Measurements from ENCODE around the gene RHOV.
A peak's percentile ranks its signal among the peaks of the same experiment; 100 is the strongest.
"Not testable (repeated sequence)": the region's sequence is repeated elsewhere in the genome, so short reads cannot be mapped to it uniquely, and the experiment has no call there.

The RHOV gene

DNA sequence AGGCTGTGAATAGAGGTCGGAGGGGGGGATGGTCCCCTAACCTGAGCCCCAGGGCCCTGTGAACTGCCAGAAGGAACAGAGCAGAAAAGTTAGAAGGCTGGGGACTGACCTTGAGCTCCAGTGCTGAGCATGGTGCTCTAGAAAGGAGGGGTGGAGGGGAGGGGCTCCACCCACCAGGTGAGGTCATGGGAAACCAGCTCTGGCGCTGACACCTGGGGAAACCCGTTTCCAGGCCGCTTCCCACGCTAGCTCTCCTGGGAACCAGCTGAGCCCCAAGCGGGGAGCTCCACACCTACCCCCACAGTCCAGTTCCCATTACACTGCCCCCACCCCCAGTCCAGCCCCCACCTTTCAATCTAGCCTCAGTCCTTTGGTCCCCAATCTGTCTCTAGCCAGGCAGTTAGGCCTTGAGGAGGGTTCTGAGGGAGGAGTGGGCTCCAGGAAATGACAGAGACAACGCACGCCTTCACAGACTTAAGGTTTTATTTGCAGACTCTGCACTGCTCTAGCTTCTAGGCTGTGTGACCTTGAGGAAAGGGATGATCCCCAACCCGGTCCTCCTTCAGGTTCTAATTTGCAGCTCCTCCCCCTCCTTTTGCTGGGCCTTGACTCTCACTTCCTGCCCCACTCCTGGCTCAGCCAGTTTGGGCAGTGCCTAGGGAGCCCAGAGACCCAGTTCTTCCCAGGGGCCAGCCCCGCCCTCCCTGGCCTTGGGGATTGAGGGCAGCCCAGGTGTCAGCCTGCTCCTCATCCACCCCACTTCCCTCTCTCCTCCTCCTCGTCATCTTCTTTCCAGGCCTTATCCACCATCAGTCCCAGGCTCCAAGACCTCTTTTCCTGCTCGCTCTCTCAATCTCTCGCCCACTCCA, 2.1 kb downstream of the RHOV start:
- DNase-seq: peak; percentile 15

DNA sequence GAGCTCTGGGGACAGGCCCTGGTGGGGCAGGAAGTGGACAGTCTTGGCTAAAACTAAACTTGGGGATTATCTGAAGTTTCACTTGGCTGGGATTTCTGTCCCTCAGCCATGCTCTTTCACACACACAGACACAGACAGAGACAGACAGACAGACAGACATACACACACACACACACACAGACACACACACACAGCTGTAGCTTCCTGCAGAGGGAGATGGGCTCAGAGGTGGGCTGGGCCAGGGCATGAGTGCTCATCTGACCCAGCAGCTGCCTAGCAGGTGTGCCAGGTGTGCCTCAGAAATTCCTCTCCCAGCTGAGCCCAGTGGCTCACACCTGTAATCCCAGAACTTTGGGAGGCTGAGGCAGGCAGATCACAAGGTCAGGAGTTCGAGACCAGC, 3.3 kb downstream of the RHOV start:
- no peak for DNase-seq

DNA sequence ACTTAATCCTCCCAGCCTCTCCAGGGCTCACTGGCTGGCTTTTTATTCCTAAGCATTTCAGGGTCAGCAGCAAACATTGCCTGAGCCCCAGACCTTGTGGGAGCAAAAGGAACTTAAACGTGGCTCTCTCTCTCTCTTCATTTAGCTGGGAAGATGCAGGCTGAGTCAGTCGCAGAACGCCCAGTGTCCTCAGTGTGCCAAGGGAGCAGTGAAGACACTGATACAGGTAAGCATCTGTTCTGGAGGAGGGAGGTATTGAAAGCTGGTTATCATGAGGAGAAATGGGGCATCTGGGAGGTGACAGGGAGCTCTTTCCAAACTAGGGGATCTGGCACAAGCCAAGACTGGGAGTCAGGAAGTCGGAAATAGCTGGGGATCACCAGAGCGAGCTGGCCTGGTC, 4.3 kb downstream of the RHOV start:
- DNase-seq: no peak

DNA sequence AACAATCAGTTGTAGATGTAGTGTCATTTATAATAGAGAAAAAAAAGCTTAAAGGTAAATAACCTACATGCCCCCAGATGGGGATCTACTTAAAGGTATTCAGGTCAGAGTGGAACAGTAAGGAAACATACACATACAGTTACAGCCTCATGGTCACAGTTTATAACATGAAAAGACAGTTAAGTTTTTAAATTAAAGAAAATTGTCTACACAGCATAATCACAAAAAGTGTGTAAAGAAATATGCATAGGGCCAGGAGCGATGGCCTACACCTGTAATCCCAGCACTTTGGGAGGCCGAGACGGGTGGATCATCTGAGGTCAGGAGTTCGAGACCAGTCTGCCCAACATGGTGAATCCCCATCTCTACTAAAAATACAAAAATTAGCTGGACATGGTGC, 6.8 kb downstream of the RHOV start:
- no peak for DNase-seq

DNA sequence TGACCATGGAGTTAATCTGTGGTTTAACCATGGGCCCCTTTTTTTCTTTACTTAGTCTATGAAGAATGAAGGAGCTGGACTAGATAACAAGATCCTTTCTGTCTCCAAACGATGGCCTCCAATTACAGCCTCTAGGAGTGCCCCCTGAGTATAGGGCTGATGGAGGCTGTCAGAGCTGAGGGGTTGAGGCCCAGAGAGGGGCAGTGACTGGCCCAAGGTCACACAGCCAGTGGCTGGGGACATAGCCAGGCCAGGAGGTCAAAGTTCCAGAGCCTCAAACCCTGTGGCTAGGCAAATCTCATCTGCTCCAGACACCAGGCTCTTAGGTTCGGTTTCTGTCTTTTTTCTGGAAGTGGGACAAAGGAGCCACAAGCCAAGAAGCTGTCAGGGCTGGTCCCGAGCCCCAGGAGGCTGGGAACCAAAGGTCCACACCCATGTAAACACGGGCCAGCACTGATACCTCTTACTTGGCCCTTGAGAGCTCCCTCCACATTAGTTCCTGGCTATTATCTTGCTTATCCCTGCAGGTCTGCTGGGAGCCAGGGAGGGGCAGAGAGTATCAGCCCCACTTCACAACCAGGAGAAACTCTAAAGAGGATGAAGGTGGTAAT, 10.3 kb downstream of the RHOV start:
- DNase-seq: no peak

DNA sequence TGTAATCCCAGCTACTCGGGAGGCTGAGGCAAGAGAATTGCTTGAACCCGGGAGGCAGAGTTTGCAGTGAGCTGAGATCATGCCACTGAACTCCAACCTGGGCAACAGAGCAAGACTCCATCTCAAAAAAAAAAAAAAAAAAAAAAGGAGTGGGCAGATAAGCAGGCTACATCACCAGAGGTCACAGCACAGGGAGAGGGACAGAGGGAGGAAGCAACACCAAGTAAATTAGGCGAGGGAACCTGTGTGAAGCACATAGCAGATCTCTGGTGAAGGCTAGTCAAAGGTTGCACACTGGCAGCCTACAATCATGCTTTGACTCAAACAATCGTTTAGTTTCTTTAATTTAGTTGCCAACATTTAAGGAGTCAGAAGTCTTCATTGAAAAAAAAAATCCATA, 12.9 kb downstream of the RHOV start:
- not testable (repeated sequence) for DNase-seq

DNA sequence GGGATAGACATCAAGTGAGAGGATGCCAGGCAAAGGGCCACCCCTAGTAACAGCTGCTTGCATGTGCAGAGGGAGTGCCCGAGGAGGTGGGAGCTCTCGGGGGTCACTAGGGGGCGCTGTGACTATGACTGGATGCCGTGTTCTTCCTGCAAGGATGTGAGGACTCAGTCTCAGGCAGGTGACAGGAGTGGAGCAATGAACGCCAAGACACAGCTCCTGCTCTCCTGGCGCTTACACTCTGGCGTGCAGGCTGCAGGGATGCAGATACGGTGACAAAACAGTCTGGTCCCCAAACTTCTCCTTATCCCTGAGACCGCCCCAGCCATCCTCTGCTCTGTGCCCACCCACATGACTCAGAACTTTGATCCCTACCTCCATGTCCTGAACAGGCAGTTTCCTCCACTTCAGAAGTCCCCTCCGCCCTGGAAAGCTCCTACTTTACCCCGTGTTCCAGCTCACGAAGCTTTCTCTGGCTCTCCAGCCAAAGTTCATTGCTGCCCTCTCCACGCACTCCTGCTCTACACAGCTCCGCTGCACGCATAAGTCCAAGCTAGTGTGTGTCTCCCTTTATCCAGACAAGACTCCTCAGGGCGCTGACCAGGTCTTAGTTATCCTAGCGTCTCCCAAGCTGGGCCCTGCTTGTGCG, 14.7 kb downstream of the RHOV start:
- peak; percentile 66 for DNase-seq

DNA sequence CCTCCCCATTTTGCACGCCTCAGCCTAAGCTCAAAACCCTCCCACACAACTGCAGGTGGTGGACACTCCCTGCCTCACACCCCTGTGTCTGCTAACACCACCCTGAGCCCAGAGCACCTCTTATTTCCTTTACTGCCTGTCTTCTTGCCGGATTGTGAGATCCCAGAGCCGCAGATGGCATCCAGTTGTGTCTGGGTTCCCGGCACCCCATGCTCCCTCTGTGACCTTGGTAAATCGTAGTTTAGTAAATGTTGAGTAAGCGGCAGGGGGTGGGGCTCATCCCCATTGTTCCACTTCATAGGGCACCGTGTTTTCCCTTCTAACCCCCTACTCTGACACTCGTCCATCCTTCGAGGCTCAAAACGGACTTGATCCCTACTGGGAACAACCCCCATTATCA, 15.3 kb downstream of the RHOV start:
- DNase-seq: no peak

DNA sequence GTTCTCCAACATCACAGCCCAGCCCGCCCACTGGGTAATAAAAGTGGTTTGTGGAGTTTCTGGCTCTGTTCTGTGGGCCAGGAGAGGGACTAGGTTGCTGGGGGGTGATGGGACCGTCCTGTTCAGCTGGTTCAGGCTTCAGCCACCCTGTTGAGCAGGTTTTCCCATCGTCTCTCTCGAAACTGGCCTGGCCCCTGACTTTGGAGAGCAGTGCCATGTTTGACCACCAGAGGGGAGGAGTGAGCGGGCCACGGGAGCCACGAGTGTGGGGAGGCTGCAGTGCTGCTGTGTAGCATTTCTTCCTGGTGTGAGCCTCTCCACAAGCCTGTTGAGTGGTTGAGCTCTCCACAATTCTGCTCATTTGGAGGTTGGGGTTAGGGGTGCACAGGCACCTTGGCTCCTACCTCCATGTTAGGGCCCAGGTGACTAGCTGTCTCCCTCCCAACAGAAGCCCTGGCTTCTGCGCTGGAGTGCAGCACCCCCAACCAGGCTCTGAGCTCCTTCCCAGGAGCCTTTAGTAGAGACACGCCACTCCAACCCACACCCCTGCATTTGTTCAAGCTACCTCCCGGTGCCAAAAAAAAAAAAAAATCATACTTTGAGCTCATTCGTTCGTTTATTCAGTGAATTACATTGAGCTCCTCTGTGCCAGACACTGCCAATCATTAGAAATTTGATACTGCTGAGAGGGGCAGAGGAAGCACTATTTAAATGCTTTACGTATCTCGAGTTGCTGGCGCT, 16.3 kb downstream of the RHOV start:
- peak; percentile 62 for DNase-seq

DNA sequence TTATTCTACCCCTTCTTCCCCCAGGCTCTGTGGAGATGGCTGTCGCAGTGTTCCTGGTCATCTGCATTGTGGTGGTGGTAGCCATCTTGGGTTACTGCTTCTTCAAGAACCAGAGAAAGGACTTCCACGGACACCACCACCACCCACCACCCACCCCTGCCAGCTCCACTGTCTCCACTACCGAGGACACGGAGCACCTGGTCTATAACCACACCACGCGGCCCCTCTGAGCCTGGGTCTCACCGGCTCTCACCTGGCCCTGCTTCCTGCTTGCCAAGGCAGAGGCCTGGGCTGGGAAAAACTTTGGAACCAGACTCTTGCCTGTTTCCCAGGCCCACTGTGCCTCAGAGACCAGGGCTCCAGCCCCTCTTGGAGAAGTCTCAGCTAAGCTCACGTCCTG, 17.3 kb downstream of the RHOV start:
- no peak for DNase-seq

DNA sequence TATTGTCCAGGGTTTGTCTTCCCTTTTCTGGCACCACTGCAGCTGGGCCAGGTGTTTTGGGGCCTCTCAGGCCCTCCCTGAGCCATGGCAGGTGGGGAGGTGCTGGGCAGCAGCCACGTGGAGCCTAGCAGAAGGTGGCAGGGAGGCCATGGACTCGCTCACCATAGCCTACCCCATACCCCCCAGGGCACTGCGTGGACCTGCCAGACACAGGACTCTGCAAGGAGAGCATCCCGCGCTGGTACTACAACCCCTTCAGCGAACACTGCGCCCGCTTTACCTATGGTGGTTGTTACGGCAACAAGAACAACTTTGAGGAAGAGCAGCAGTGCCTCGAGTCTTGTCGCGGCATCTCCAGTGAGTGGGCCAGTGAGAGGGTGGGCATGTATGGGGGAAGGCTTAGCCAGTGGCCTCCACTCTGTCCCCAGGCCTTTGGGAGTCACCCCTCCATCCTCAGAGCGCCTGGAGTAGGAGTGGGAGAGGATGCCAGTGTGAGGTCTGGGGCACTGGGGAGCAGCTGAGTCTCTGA, 18.3 kb downstream of the RHOV start:
- no peak for DNase-seq

DNA sequence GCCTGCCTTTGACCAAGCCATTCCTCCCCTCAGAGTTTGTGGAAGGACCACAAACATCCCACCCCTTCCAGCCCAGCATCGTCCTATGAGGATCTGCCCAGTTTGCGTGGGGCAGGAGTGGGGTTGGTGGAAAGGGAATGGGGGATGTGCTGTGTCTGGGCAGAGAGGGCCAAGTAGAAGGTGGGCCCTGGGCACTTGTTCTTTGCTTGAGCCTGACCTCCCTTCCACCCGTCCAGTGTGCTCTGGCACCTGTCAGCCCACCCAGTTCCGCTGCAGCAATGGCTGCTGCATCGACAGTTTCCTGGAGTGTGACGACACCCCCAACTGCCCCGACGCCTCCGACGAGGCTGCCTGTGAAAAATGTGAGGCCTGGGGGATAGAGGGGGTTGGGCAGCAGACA, 19.9 kb downstream of the RHOV start:
- no peak for DNase-seq

DNA sequence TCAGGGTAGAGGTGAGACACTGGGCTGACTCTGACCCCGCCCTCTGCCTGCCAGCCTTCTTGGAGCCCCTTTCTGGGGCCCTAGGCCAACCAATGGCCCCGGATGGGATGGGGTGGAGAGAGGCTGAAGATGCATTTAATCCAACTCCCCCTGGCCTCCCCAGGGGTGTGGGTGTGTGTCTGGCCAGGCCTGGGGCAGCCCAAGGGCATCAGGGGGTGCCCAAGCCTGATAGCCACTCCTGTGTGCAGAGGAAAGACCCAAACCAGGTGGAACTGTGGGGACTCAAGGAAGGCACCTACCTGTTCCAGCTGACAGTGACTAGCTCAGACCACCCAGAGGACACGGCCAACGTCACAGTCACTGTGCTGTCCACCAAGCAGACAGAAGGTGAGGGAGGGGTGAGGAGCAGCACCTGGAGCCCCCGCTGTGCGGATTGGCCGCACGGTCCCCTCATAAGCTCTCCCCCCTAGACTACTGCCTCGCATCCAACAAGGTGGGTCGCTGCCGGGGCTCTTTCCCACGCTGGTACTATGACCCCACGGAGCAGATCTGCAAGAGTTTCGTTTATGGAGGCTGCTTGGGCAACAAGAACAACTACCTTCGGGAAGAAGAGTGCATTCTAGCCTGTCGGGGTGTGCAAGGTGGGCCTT, 20.7 kb downstream of the RHOV start:
- DNase-seq: no peak

DNA sequence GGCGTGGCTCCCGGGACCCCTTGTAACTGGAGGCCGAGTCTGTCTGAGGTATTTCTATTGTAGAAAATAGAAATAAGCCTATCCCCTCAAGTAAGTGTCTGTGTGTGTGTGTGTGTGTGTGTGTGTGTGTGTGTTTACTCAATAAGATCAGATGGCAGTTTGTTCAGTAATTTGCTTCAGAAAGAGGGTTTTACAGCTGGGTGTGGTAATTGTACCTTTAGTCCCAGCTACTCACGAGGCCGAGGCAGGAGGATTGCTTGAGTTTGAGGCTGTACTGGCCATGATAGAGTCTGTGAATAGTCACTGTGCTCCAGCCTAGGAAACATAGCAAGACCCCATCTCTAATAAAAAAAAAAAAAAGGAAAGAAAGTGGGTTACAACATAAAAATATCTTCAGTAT, 21.5 kb downstream of the RHOV start:
- no peak for DNase-seq

DNA sequence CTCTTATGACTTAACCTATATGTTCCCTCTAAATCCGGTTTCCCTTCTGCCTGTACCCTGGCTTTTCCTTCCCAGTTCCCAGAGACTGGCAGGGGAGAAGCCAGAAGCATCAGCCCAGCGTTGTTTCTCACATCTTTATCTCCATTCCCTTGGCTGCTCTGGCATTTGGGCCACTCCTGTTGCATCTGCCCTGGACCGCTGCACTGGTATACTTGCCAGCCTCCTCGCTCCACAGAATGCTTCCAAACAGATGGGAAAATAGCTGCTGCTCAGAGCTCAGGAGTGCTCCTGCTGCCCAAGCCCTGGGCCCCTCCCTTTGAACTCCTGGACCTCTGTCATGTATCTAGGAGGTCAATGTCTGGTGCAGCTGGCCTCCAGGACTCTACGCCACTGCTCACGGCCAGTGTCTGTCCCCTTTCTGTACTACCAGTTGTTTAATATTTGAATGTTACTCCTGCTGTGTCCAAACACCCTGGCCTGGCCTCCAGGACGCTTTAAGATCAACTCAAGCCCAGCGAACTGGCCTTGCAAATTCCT, 23.4 kb downstream of the RHOV start:
- no peak for DNase-seq

DNA sequence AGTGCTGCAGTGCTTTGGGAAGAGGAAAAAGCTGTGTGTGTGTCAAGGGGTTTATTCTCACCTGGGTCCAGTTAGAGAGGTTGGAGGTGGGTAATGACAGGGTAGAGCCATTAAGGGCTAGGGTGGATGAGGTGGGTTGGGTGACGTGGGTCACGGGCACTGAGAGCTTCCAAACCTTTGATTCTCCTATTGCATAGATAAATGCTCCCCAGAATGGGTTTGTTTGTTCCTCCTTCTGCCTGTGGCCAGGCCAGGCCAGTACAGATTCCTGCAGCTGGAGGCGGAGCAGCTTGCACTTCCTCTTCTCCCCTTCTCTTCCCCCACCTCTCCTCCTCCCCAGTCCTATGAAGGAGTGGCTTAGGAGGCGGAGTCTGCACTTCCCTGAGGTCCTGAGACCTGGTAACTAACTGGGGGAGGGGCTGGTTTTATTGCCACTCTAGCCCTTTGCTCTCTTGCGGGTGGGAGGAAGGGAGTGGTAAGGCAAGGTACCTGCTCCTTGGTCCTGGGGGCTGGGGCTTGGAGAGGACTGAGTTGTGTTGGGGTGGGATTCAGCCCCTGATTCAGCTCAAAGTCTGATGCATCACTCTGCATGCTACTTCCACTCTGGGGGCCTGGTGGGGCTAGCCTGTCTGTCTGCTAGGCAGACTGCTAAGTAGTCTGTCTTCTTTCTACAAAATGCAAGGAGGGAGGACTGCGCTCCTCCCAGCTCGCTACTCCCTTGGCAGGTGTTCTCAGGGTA, 26.6 kb downstream of the RHOV start:
- no peak for DNase-seq

DNA sequence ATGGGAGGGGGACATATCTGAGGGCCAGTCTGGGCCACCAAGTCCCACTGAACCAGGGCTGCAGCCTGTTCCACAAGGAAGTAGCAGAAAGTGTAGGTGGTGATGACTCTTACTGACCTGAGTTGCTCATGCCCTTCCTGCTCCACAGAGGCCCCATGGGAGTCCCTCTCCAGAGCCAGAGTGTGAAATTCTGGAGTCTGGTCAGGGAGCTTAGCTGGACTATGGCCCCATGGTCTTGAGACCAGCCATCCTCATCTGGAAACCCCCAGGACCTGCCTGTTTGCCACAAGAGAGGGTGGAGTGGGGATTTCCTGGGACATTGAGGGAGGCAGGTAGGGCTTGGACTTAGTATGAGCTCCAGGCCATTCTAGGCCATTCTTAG, 27.2 kb downstream of the RHOV start:
- DNase-seq: no peak

DNA sequence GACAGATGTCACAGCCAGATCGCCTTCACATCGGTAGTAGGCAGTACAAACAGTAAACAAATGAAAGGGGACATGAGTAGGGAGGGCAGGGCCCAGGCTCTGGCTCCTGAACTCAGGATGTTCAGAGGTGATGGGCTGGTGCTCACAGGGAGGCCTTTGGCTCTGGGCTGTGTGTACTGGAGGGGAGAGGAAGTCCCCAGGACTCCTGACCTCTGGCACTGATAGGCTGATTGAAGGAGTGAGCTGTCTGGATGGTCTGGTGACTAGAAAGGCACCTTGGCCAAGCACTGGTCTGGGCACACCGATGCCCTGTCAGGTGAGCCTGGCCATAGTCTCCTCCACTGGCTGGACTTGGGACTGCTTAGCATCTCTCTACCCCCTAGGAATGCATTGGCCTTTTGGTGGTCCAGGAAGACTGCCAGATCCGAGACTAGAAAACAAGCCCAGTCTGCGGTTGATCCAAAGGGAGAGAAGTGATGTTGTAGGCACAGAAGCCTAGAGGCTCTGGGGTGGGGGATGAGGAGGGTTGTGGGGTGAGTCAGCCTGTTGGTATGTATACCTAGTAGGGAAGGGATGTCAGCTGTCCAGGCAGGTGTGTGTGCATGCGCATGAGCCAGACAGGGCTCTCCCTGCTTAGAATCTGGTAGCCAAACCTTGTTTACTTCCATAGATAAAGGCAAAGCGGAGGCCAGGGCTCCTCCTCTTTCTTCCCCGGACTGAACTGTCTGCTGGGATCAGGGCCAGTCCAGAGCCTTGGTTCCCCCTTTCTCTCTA, 28.3 kb downstream of the RHOV start:
- DNase-seq: no peak

DNA sequence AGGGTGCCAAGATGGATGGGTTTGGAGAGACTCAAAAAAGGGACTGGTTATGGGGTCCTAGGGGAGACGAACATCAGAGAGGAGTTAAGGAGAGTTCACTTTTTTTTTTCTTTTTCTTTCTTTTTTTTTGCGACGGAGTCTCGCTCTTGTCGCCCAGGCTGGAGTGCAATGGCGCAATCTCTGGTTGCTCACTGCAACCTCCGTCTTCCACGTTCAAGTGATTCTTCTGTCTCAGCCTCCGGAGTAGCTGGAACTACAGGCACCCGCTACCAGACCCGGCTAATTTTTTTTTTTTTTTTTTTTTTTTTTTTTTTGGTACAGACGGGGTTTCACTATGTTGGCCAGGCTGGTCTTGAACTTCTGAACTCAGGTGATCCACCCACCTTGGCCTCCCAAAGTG, 29.0 kb downstream of the RHOV start:
- DNase-seq: no peak

DNA sequence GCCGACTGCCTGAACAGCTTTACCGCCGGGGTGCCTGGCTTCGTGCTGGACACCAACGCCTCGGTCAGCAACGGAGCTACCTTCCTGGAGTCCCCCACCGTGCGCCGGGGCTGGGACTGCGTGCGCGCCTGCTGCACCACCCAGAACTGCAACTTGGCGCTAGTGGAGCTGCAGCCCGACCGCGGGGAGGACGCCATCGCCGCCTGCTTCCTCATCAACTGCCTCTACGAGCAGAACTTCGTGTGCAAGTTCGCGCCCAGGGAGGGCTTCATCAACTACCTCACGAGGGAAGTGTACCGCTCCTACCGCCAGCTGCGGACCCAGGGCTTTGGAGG, 29.4 kb downstream of the RHOV start:
- DNase-seq: peak; percentile 18

Data from stimulated activated naive CD4-positive, alpha-beta T cell treated with Interleukin-2 at 50 U/mL for 16 hours (primary cell).